Common myeloid progenitor, CD34-positive (primary cell): ENCODE measurements around the gene RRP12.

Source experiments
- CTCF ChIA-PET: fragments of 350-600 bp; sonication (Branson Sonifier 250); formaldehyde crosslinking; loops from one replicate; lab custom pipeline; 2021; ENCODE audit warnings: antibody characterized with exemption; lab: Charles Lee
- POLR2A ChIA-PET: fragments of 350-600 bp; sonication (Branson Sonifier 250); formaldehyde crosslinking; loops from one replicate; lab custom pipeline; 2021; ENCODE audit warnings: antibody characterized with exemption; lab: Charles Lee
- DNase-seq, 3 donors: peaks; one replicate each; pipeline versions ENCODE4 v3.0.0 to v3.0.0-alpha.2; 2013
- H3K27ac ChIP-seq, 2 experiments: 1 replicate in 1 of 2; 2 replicates in 1 of 2; pipeline ENCODE4 v1.7.0; 2013; ENCODE audit warnings: inconsistent platforms in 2 of 2, low read length in 2 of 2, mild to moderate bottlenecking in 2 of 2, low read depth in 1 of 2, moderate library complexity in 1 of 2; ENCODE audit not compliant: severe bottlenecking in 2 of 2, insufficient read depth in 1 of 2, poor library complexity in 1 of 2
- H3K27me3 ChIP-seq, 5 experiments: replicated peaks in 2 of 5; 1 replicate in 3 of 5; 2 replicates in 2 of 5; pipeline versions ENCODE4 v1.6.1 to v1.7.0; 2013; ENCODE audit warnings: low read length in 4 of 5, mild to moderate bottlenecking in 2 of 5, moderate library complexity in 2 of 5, inconsistent platforms in 1 of 5; ENCODE audit not compliant: insufficient read depth in 5 of 5, control insufficient read depth in 4 of 5
- H3K36me3 ChIP-seq, 4 experiments: 1 replicate in 2 of 4; 2 replicates in 2 of 4; pipeline versions ENCODE4 v1.6.1 to v1.7.0; 2013; ENCODE audit warnings: low read length in 3 of 4, control low read depth in 1 of 4, mild to moderate bottlenecking in 1 of 4; ENCODE audit not compliant: control insufficient read depth in 4 of 4, insufficient read depth in 4 of 4
- H3K4me1 ChIP-seq, 4 experiments: 1 replicate in 3 of 4; 2 replicates in 1 of 4; pipeline versions ENCODE4 v1.6.1 to v1.7.1; 2013; ENCODE audit warnings: low read length in 3 of 4, mild to moderate bottlenecking in 3 of 4, control low read depth in 1 of 4, inconsistent platforms in 1 of 4, moderate library complexity in 1 of 4; ENCODE audit not compliant: control insufficient read depth in 4 of 4, insufficient read depth in 4 of 4; ENCODE audit errors: control extremely low read depth in 1 of 4
- H3K4me3 ChIP-seq, 7 experiments: 1 replicate in 4 of 7; 2 replicates in 3 of 7; pipeline versions ENCODE4 v1.5.1 to v1.7.0; 2013; ENCODE audit warnings: mild to moderate bottlenecking in 7 of 7, low read length in 6 of 7, moderate library complexity in 6 of 7, inconsistent platforms in 2 of 7, low read depth in 2 of 7, control low read depth in 1 of 7; ENCODE audit not compliant: insufficient read depth in 4 of 7, control insufficient read depth in 1 of 7; ENCODE audit errors: extremely low read depth in 1 of 7
- H3K9me3 ChIP-seq, 5 experiments: 1 replicate in 4 of 5; 2 replicates in 1 of 5; pipeline versions ENCODE4 v1.6.1 to v1.7.1; 2013; ENCODE audit warnings: low read length in 4 of 5, mild to moderate bottlenecking in 2 of 5, inconsistent platforms in 1 of 5, low read depth in 1 of 5, moderate library complexity in 1 of 5; ENCODE audit not compliant: control insufficient read depth in 4 of 5, insufficient read depth in 2 of 5; ENCODE audit errors: control extremely low read depth in 1 of 5
- WGBS: methylation state at CpG from one replicate; pipeline ENCODE4 v1.1.5; 2013; ENCODE audit not compliant: insufficient coverage; 5-methylcytosine and 5-hydroxymethylcytosine counted together

The RRP12 gene

DNA sequence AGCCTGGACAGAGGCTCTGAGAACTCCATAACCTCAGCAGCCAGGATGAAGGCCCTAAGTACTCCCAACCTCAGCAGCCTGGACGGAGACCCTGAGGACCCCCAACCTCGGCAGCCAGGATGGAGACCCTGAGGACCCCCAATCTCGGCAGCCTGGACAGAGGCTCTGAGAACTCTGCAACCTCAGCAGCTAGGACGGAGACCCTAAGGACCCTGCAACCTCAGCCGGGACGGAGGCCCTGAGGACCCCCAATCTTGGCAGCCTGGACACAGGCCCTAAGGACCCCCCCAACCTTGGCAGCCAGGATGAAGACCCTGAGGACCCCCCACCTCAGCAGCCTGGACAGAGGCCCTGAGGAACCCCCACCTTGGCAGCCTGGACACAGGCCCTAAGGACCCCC is 16.5 kb downstream of the RRP12 start:
- peaks cover 0 to 3% (median 0%) of the 10 kb centered on the region in 5 experiments for H3K9me3 ChIP-seq
- H3K36me3 ChIP-seq: peaks cover 3 to 75% (median 41%) of the 10 kb centered on the region in 4 experiments
- no peak overlapping the region for H3K4me3 ChIP-seq
- ChIA-PET CTCF (interaction anchor here (1.5 kb wide), 1 partner anchor 16 kb away, joined by 3 read pairs; the partner anchor contains the start of gene RRP12), POLR2A (no interaction called here)
- no peaks in the 10 kb centered on the region for H3K4me1 ChIP-seq
- 100% methylated on average over 5 of the region's 6 CpGs for WGBS
- no peak for DNase-seq
- no peaks in the 10 kb centered on the region for H3K27me3 ChIP-seq
- no peak overlapping the region for H3K27ac ChIP-seq

DNA sequence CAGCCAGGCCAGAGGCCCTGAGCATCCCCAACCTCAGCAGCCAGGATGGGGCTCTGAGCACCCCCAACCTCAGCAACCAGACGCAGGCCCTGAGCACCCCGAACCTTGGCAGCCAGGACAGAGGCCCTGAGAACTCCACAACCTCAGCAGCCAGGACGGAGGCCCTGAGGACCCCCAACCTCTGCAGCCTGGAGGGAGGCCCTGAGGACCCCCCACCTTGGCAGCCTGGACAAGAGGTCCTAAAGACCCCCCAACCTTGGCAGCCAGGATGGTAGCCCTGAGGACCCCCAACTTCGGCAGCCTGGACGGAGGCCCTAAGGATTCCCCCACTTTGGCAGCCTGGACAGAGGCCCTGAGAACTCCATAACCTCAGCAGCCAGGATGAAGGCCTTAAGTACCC is 17.0 kb downstream of the RRP12 start:
- Histone ChIP-seq H3K4me1 (no peaks in the 10 kb centered on the region), H3K27me3 (no peaks in the 10 kb centered on the region), H3K27ac (no peak overlapping the region), H3K4me3 (no peak overlapping the region), H3K9me3 (peaks cover 0 to 3% (median 0%) of the 10 kb centered on the region in 5 experiments), H3K36me3 (peaks cover 3 to 76% (median 44%) of the 10 kb centered on the region in 4 experiments)
- ChIA-PET CTCF (interaction anchor here (1.5 kb wide), 1 partner anchor 17 kb away, joined by 3 read pairs; the partner anchor contains the start of gene RRP12), POLR2A (no interaction called here)
- no peak for DNase-seq
- WGBS: 100% methylated on average over 5 of the region's 5 CpGs

- Histone ChIP-seq H3K27me3 (no peaks in the 10 kb centered on the region), H3K36me3 (peaks cover 0 to 75% (median 41%) of the 10 kb centered on the region in 4 experiments), H3K4me1 (no peaks in the 10 kb centered on the region), H3K9me3 (peaks cover 0 to 2% (median 0%) of the 10 kb centered on the region in 5 experiments), H3K4me3 (no peak overlapping the region), H3K27ac (no peak overlapping the region)
- WGBS: 100% methylated on average over 6 of the region's 7 CpGs
- POLR2A ChIA-PET: interaction anchor here (0.6 kb wide), 1 partner anchor 17 kb away, joined by 3 read pairs; no protein-coding TSS in a partner anchor
- CTCF ChIA-PET: interaction anchor here (1.5 kb wide), 1 partner anchor 18 kb away, joined by 3 read pairs; the partner anchor contains the start of gene RRP12
- DNase-seq: no peak
Measured at GRCh38 chr10:97383159-97383558, 18.0 kb downstream of the RRP12 start.

- H3K36me3 ChIP-seq: peaks cover 0 to 77% (median 45%) of the 10 kb centered on the region in 4 experiments
- no peak overlapping the region for H3K4me3 ChIP-seq
- no peaks in the 10 kb centered on the region for H3K9me3 ChIP-seq
- no peak for DNase-seq
- 91% methylated on average over 8 of the region's 8 CpGs for WGBS
- ChIA-PET CTCF (interaction anchor here (1.5 kb wide), 1 partner anchor 15 kb away, joined by 4 read pairs; no protein-coding TSS in a partner anchor), POLR2A (no interaction called here)
- no peak overlapping the region for H3K27ac ChIP-seq
- no peaks in the 10 kb centered on the region for H3K4me1 ChIP-seq
- no peaks in the 10 kb centered on the region for H3K27me3 ChIP-seq
Measured at GRCh38 chr10:97381626-97382025, 19.5 kb downstream of the RRP12 start.

DNA sequence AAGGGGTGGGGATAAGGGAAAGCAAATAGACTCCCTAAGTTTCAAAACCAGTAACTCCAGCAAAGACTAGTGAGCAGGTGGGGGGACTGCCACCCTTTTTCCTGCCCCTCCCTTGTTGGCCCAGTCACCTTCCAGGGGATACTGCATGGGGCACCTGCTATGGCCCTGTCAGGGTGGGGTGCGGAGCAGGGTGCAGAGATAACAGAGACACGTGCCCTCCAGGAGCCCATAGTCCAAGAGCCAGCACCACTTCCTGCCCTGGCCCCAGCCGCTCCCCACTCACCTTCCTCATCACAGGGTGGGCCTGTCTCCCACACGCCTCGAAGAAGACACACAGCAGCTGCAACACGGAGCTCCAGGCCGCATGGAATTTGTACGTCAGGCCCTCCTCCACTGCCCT is 20.6 kb downstream of the RRP12 start:
- no peaks in the 10 kb centered on the region for H3K9me3 ChIP-seq
- no peaks in the 10 kb centered on the region for H3K4me1 ChIP-seq
- H3K27ac ChIP-seq: no peak overlapping the region
- H3K36me3 ChIP-seq: peaks cover 0 to 71% (median 43%) of the 10 kb centered on the region in 4 experiments
- POLR2A ChIA-PET: no interaction called here
- DNase-seq: no peak
- WGBS: 90% methylated on average over 2 of the region's 8 CpGs
- CTCF ChIA-PET: interaction anchor here (0.8 to 1.5 kb wide), 2 partner anchors 14 to 23 kb away, joined by 3 to 4 read pairs; no protein-coding TSS in a partner anchor
- H3K27me3 ChIP-seq: no peaks in the 10 kb centered on the region
- no peak overlapping the region for H3K4me3 ChIP-seq

DNA sequence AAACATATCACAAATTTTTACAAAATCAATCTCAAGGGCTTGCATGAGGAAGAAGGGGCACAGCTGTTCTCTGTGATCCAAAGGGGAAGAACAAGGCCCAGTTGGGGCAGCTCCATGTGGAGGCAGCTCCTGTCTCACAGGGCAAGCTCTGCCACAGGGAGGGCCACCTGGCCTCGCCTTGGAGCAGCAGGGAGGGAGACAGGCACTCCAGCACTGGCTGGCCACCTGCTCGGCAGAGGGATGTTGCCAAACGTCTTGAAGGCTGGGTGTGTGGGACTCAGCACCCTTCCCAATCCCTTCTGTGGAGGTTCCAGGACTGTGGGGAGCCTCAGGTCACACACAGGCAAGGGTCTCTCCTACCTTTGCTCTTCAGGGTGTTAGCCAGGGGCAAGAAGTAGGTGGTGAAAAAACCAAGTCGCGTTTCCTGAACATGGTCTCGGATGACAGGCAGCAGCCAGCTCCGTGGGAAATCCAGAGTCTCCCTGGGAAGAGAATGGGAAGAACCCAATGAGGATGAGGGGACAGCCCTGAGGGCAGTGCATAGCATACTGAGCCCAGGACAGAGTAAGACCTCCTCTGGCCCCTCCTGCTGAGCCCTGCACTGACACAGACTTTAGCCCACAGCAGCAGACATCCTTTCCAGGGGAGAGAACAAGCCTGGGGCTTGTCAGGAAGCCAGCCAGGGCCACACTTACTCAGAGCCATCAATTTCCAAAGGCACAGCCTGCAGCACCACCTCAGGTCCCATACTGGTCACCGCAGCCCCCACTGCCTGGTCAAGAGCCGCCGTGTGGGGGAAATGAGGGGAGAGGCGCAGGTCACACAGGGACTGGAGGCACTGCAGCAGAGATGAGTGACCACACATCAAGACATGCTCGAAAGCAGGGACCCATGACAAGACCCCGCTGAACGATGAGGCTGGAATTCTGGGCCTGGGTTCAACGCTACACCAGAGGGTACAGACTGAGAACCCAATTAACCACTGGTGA is 21.9 kb downstream of the RRP12 start:
- 95% methylated on average over 11 of the region's 15 CpGs for WGBS
- Histone ChIP-seq H3K9me3 (no peaks in the 10 kb centered on the region), H3K27me3 (no peaks in the 10 kb centered on the region), H3K36me3 (peaks cover 0 to 64% (median 43%) of the 10 kb centered on the region in 4 experiments), H3K4me1 (no peaks in the 10 kb centered on the region), H3K27ac (no peak overlapping the region), H3K4me3 (no peak overlapping the region)
- POLR2A ChIA-PET: no interaction called here
- CTCF ChIA-PET: no interaction called here
- DNase-seq: no peak
